ENCODE data around the gene GALNT18.

DNA sequence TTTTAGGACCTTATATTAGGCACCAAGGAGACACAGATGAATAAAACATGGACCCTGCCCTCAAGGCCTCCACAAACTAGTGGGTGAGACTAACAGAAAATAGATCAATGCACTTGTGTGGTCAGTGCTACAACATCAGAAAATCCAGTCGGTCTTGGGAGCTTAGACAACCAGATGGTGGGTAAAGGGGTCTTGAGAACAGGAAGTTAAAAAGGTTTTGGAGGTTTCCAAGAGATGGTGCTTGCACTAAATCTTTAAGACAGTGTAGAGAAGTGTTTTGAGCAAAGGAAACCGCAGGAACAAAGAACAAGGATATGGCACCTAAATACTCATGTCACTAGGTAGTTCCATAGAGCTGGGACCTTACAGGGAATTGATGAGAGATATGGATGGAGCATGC is 56.2 kb downstream of the GALNT18 start:
- TF ChIP-seq, protein P1, sequence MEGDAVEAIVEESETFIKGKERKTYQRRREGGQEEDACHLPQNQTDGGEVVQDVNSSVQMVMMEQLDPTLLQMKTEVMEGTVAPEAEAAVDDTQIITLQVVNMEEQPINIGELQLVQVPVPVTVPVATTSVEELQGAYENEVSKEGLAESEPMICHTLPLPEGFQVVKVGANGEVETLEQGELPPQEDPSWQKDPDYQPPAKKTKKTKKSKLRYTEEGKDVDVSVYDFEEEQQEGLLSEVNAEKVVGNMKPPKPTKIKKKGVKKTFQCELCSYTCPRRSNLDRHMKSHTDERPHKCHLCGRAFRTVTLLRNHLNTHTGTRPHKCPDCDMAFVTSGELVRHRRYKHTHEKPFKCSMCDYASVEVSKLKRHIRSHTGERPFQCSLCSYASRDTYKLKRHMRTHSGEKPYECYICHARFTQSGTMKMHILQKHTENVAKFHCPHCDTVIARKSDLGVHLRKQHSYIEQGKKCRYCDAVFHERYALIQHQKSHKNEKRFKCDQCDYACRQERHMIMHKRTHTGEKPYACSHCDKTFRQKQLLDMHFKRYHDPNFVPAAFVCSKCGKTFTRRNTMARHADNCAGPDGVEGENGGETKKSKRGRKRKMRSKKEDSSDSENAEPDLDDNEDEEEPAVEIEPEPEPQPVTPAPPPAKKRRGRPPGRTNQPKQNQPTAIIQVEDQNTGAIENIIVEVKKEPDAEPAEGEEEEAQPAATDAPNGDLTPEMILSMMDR (conservative IDR thresholded peaks at IDR 0.05) = no peak
- no peak for TF ChIP-seq EZH2 (IDR thresholded peaks at IDR 0.05; ENCODE audit: low read depth)
